Stimulated activated CD8-positive, alpha-beta memory T cell treated with anti-CD3 and anti-CD28 coated beads, Interleukin-15, amount 100 ng/mL, for 48 hours (primary cell): Measurements from ENCODE around the gene PTPN22.

Experiments
- DNase-seq, 2 donors: peaks; one replicate each; pipeline ENCODE4 v3.0.0-alpha.2; 2020; ENCODE audit warnings: low read depth in 2 of 2

PTPN22 gene

DNA sequence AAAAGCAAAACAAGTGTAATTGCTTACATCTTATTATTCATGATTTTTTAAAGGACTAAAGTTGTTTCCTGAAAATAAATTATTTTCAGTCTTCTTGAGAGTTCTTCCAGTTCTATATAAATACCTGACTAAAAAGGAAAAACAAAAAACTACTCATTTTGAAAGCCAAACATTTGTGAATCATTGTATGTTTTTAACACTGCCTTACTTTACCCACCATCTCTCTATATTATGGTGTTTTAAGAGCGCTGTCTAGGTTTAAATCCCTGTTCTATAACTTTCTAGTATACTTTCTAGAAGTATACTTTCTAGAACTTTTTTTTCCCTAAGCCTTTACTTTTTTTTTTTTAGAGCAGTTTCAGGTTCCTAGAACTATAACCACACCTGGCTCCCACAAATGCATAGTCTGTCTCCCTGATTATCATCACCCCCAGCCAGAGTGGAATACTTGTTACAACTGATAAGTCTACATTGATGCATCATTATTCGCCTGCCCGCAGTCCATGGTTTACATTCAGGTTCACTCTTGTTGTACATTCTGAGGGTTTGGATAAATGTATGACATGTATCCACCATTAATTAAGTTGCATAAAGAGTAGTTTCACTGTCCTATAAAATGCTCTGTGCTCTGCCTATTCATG, 69.0 kb downstream of the PTPN22 start:
- no peak for DNase-seq

DNA sequence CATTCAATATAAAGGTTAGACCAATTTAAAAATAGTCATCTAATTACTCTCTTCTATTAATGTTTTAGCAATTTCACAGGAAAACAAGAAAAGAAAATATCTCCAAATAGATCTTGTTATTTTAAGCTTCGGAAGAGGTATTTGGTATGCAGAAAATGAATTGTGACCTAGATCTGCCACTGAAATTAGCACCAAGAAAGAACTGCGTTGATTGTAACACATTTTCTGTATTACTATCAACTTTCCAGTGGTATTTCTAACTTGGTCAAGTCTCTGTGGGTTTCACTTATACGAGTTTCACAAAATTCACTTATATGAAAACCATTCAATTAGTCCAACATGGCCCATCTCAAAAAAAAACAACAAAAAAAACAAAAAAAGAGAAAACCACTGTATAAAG, 71.0 kb downstream of the PTPN22 start:
- DNase-seq = no peak

DNA sequence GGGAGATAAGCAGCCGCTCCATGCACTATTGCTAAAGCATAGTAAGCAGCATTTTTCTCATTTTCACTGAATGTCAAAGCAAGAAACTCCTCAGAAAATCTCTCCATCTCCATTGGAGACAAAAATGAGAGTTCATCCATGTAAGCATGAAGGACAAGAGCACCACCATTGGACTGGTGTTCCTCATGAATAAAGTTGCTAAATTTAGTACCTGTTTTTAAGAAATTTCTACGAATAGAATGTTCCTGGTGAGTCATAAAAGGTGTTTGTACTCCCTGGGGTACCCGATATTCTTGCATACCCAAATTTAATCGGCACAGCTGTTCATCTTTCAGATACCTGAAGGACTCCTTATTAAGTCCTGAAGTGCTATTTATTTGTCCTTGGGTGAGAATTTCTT, 74.0 kb downstream of the PTPN22 start:
- DNase-seq = no peak

DNA sequence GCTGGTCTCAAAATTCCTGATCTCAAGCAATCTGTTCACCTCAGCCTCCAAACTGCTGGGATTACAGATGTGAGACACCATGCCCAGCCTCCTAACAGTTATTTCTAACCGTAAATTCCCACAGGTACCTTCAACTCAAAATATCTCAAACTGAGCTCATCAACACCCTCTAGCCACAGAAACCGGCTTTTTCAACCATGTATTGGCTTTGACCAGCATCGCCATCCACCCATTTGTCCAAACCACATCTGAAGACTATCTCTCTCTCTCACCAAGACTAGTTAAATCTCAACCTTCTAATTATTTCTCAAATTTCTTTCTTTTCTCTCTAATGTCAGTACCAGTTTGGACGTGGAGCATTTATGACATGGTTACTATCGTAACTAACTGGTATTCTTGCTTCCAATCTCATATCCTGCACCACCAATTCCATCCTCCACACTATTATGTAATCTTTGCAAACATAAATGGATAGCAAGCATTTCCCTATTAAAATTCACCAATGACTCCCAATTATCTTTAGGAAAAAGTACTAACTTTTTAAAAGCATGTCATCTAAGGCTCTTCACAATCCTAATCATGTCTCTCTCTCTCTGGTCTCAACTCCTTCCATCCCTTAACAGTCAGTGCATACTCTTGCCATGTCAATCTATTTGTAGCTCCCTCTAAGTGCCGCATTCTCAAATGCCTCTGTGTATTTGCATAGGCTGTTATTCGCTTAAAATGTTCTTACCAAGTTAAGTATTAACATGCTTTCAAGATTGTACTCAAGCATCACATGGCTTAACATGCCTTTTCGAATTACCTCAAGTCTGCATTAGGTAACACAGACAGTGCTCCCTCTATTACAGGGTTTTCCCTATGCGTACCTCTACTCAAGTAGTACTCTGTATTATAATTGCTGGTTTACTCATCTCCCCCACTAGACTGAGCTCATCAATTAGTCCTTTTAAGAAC, 77.4 kb downstream of the PTPN22 start:
- no peak for DNase-seq

DNA sequence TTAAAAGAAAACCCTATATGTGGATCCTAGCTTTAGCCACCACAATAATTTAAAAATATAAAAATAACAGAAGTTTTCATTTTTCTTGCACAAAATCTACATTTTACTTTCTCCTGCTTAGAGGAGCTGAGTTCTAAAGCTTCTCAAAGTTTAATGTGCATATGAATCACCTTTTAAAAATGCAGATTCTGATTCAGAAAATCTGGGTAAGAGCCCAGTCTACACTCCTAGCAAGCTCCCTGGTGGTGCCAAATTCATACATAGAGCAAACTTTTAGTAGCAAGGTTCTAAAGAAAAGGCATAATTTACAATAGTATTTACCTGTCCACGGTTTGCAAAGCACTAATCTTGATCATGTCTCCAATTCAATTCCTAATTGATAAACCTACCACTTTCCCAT, 78.5 kb downstream of the PTPN22 start:
- DNase-seq = no peak

DNA sequence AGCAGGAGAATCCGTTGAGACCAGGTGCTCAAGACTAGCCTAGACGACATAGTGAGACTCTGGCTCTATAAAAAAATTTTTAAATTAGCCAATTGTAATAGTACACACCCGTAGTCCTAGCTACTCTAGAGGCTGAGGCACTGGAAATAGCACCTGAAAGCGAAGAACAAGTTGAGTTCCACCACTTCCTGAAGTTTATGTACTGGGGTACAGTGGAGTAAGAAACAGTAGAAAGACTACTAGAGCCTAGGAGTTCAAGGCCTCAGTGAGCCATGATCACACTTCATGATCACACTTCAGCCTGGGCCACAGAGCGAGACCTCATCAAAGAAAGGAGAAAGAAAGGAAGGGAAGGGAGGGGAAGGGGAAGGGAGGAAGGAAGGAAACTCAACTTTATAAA, 79.0 kb downstream of the PTPN22 start:
- no peak for DNase-seq

DNA sequence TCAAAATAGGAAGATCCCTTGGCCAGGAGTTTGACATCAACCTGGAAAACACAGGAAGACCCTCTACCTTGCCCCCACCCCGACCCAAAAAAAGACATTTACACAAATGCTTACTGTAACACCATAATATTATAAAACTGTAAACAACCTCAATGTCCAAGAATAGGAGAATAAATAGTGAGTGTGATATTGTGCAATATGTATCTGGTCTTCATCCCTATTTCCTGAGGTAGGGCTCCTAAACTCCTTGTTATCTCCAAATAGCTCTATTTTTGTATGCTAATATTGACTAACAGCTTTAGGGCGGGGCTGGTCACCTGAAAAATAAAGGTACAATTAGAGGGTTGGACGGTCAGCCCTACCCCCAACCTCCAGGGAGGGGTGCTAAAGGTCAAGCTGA, 82.7 kb downstream of the PTPN22 start:
- no peak for DNase-seq

DNA sequence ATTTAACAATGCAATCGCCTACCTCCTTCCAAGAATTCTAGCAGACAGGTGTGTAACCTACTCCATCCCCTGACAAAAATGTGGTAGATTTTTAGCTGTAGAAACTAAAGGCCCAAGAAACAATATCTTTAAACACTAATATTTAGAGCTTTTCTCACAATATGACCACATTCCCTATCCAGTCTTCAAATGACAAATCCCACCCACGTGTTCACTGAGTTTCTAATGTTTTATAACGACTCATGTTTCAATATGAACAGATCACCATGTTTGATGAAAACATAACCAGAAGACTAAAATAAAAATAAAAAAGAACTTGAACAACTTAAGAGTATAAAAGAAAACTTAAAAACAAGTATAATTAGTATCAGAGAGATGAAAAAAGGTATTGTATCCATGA, 83.8 kb downstream of the PTPN22 start:
- DNase-seq = no peak

DNA sequence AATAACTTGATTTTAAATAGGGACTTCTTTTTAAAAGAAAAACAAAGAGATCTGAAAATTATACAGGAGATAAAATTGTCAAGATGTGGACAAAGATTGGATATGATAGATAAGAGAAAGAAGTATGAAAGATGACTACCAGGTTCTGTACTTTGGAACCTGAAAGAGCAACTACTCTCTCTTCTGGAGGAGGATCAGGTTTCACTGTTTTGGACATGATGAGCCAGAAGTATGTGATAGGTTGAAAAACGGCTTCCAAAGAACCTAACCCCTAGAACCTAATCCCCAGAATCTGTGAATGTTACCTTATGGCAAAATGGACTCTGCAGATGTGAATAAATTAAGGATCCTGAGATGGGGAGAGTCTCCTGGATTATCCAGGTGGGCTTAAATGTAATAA, 85.4 kb downstream of the PTPN22 start:
- no peak for DNase-seq

DNA sequence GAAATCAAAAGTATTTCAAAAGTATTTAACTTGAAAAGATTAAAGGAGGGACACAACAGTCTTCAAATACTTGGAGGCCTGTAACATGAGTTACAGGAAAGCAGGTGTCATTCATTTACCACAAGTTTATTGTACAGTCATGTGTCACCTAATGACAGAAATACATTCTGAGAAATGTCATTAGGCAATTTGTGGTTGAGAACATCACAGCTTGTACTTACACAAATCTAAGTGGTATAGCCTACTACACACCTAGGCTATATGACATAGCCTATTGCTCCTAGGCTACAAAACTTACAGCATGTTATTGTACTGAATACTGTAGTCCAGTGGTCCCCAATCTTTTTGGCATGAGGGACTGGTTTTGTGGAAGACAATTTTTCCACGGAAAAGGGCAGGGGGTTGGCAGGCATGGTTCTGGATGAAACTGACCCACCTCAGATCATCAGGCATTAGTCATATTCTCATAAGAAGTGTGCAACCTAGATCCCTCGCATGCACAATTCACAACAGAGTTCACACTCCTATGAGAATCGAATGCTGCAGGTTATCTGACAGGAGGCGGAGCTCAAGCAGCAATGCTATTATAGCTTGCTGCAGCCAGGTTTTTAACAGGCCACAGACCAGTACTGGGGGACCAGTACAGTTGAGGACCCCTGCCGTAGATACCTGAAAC, 87.3 kb downstream of the PTPN22 start:
- DNase-seq = no peak

DNA sequence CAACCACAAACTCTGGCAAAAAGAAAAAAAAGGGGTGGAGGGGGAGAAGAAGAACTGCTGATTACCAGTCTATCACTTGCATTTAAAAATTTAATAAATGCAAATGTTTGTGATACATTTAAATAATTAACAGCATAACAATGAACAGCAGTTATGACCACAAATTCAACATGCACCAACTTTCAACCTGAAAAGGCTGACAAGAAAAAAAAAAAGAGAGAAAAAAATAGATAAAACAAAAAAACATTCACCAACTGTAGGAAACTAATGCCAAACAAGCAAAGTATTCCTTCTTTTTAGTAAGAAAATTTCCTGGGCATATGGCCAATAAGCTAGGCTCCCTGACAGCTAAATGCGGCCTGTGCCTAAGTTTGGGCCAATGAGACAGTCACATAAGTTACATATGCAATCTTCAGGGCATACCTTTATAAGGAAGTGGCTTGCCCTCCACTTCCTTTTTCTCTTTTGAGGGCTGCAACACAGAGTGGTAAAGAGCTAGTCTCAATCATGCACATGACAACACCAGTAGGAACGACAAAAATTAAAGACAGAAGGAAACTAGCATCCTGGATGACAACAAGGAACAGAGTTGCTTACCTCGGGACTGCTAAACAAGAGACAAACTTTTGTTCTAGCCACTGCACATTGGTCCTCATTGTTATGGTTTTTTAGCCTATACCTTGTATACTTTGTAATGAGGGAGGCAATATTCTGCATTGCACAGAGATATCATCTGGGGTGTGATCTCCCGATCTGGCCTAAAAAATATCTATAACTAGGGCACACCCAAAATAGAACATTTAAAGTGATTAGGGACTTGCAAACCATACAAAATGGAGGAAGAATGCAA, 88.0 kb downstream of the PTPN22 start:
- DNase-seq = no peak

DNA sequence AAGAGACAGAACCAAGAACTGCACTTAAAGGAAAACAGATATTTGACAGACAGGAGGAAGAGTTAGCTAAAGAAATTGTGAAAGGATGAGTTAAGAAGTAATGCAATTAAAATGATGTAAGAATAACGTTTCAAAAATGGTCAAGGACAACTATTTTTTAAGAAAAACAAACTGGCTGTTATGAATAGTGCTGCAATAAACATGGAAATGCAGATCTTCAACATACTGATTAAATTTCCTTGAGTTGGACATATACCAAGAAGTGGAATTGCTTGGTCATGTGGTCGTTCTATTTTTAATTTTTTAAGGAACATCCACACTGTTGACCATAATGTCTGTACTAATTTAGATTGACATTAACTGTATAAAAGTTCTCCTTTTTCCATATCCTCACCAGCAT, 89.1 kb downstream of the PTPN22 start:
- DNase-seq = no peak

DNA sequence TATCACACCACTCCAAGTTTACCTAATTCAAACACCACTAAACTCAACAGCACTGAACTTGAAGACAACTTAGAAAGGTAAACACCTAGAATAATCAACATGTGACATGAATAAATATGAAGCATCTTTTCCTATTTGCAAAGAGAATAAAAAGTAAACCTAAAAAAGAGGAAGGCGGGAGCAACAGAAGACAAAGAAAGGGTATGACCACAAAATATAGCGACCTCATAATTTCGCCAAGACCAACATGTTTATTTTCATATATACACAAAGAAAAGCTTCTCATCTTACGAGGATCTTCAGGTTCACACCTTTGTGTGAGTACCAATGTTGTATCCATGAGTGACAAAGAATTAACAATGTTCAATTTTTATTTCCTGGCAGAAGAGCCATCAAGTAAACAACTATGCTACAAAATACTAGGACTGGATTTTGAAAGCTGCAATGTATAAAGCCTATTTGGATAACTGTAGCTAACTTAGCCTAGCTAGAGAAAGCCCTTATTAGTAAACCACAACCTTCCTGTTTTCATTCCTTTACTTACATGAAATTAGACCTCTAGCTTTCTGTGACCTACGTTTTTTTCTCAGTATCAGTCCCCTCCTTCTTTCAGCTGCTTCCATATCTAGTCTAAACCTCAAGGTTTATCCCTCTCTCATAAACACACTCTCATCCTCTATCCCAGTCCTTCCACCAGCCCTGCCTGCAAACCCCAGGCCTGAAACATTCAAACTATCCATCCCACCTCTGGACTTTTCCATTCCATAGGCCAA, 91.0 kb downstream of the PTPN22 start:
- DNase-seq = no peak

DNA sequence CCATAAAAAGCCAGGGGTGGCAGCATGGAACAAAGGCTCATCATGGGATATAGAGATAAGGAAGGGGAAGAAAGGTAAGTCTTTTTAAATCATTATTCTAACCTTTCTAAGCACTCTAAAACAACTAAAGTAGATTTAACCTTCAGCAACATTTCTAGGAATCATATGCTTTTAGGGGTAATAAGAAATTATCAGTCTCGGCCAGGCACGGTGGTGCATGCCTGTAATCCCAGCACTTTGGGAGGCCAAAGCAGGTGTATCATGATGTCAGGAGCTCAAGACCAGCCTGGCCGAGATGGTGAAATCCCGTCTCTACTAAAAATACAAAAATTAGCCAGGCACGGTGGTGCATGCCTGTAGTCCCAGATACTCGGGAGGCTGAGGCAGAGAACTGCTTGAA, 92.0 kb downstream of the PTPN22 start:
- no peak for DNase-seq

DNA sequence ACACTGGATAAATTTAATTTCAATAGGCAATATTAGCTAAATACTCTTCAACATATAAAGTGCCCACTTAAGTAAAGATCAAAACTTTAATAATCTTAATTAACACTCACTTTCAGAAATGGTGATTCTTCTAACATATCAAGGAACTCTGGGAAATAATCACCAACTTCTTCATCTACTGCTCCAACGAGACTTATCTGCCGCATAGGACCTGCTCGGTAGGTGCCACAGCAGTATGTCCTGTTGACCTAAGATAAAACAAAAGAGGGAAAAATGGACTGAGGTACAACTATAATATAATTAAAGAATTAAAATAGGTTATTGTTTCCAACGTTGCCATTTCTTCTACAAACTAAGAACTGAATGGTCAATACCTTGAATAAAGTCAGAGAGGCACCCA, 94.0 kb downstream of the PTPN22 start:
- DNase-seq = no peak

DNA sequence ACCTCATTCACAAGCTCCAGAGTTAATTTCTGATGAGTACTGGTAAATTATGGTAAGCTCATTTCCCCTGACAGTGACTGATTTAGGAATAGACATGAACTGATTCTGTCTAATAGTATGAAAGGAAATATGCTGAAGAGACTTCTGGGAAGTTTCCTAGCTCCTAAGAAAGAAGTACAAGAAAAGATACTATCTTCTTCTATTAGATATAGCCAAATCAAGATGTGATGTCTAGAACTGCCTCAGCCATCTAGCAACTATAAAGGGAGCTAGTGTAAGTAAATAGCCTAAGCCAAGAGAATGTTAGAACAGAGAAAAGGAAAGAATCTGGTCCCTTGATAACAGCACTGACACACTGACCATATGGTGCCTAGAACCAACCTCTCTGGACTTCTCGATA, 101.5 kb downstream of the PTPN22 start:
- no peak for DNase-seq

DNA sequence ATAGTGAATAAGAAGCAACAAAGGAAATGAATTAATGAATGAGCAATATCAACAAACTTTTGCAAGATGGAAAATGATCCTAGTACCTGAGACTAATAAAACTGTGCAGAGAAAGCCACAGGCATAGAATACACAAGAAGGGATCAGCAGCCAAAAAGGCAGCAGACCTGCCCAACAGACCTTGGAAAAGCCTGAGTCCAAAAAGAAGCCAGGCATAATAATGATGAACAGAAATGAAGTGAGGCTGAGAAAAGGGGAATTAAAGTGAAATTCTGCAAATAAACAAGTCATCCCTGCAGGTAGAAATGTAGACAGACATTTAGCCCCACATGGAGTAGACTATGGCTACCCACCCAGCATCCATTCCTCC, 101.9 kb downstream of the PTPN22 start:
- DNase-seq = no peak

DNA sequence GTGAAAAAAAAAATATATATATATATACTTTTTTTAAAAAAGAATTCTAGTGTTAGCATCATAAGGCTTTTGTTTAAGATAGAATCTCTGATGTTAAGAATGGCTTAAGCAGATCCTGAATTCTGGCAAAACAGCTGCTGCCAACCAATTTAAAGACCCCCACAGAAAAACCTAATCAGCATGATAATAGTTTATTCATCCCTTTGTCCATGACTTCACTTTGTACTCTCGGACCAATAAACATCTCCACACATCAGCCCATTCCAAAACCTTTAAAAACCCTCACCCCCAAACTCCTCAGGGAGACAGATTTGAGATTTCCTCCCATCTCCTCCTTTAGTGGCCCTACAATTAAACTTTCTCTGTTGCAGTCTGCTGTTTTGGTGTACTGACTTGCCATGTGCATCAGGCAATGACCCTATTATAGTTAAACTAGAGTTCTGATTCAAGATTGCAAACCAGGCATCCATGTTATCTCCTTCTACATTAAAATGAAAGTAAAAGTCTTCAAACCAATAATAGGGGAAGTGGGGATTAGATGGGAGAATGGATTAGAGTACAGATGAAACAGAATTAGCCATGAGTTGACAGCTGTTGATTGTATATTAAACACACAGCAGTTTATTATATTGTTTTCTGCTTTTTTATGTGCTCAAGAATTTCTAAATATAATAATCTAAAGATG, 102.5 kb downstream of the PTPN22 start:
- DNase-seq = no peak

DNA sequence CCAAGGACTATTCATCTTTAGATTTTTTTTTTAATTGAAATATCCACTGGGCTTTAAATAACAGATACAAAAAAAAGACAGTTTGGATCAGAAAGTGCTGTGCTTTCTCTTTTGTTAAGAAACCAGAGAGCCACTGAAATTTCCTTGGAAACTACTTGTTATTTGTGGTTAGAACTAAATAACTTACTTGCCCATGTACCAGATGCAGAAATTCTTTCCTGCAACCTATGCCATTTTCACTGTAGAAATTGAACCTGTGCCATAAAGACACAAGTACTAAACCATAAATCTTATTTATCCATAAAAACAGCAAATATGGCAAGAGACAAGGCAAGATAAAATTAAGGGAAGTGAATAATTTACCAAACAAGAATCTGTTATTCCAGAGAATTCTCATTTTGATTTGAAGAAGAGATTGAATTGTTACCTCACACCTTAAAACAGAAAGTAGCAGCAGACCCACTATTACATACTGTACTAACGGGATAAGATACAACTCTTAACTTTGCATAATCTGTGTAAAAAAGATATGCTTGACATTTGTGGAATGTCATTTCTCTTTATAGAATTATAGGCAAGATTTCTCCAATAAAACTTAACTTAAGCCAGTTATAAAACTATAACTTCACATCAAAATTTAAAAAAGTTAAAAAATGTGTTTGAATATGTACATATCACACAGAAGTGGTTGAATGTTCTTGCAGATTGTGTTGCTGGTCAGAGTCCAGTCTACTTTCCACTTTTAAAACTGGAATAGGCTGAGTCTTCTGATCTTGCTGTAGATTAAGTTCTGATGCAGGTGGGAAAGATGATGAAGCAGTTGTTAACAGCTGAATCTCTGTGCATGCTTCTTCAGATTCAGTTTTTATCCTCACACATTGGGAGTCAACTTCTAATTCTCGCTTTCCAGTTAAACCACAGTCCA, 105.9 kb downstream of the PTPN22 start:
- DNase-seq = no peak
